Pancreas (tissue), 10 donors: ENCODE data around the gene MEOX2. TPM values are rescaled to one million over a fixed set of nuclear protein-coding genes. Genes with fewer than 3 reads are reported as not detected.

Source experiments
- ATAC-seq, 4 donors: fragments of 200-7000 bp; cut with Tn5 transposase; one replicate each; pipeline versions ENCODE4 v1.8.0 to v1.9.1; 2020; ENCODE audit warnings: mild to moderate bottlenecking in 4 of 4, moderate library complexity in 4 of 4
- DNase-seq, 6 donors: peaks; one replicate each; pipeline ENCODE4 v3.0.0-alpha.2; 2020
- FAIRE-seq: peaks from 2 replicates; lab custom pipeline; 2012; peaks lifted over from hg19 to GRCh38; lab: Jason Lieb, UNC
- H3K27ac ChIP-seq, 4 donors: fragments of 200-600 bp; sonication (generic); 1 replicate in 3 of 4; 2 replicates in 1 of 4; pipeline versions ENCODE4 v1.5.0 to v1.8.0; 2020
- H3K27me3 ChIP-seq, 4 donors: fragments of 200-600 bp; one replicate each; pipeline ENCODE4 v1.8.0; 2021
- H3K36me3 ChIP-seq, 3 donors: fragments of 200-600 bp; sonication (generic) in 1 of 3; one replicate each; pipeline versions ENCODE4 v1.5.0 to v1.8.0; 2020 to 2021
- H3K4me1 ChIP-seq, 3 donors: fragments of 200-600 bp; one replicate each; pipeline ENCODE4 v1.8.0; 2021
- H3K4me3 ChIP-seq, 4 donors: fragments of 200-600 bp; sonication (generic) in 2 of 4; one replicate each; pipeline versions ENCODE4 v1.5.0 to v1.8.0; 2020 to 2021
- H3K9me3 ChIP-seq, 4 donors: fragments of 200-600 bp; one replicate each; pipeline ENCODE4 v1.8.0; 2021
- CTCF ChIP-seq, 4 donors: fragments of 200-600 bp; sonication (generic) in 3 of 4; IDR thresholded peaks; one replicate each; pipeline versions ENCODE4 v1.5.0 to v1.8.0; 2021; ENCODE audit warnings: antibody characterized with exemption in 4 of 4
- WGBS, 2 donors: extraction: QIAGEN DNeasy Blood & Tissue Kit; methylation state at CpG; one replicate each; pipeline ENCODE4 v1.1.7; 2013; 5-methylcytosine and 5-hydroxymethylcytosine counted together
- intact Hi-C, 3 donors: fragments of 100-400 bp; cut with DNase I; formaldehyde crosslinking; loops; one replicate each; pipeline versions ENCODE4 v1.11.1 to v1.14.2; 2022
- polyA plus RNA-seq, 2 donors: library from polyadenylated mRNA; stranded (reverse); fragments of 200-250 nt; gene quantifications; one replicate each; pipeline ENCODE4 v1.2.3, GENCODE V29; 2013
- total RNA-seq, 6 donors: library from RNA; stranded (reverse); fragmentation: NEBNext Ultra II Directional in 4 of 6; extraction: Animal tissue kit (Norgen Biotek cat#: 25700) in 4 of 6; gene quantifications; one replicate each; pipeline versions ENCODE4 v1.2.1 to v1.2.4, GENCODE V29; 2021 to 2023
- donor health status: healthy with polysubstance abuse.
- donor health status: DM: no; HTN: no; CAD: no; lungs with moderate emphysema.
- donor health status: DM: no; HTN: no; CAD: no.
- donor health status: control.
- donor health status: control.
- donor health status: Bipolar disorder and iron deficiency.
- donor health status: DM: yes; HTN: yes; CAD: no.
- donor health status: DM: no; HTN: no; CAD: no.
- donor health status: DM: no; HTN: no; CAD: no.
- donor health status: DM: yes; HTN: yes; CAD: no.

The MEOX2 gene
- total RNA-seq (1 to 10 TPM in 3 of 6 donors, under 1 TPM in 3; 0.24 to 2.9 (median 0.91) TPM), polyA plus RNA-seq (1 to 10 TPM; 1.2 to 1.3 TPM)

DNA sequence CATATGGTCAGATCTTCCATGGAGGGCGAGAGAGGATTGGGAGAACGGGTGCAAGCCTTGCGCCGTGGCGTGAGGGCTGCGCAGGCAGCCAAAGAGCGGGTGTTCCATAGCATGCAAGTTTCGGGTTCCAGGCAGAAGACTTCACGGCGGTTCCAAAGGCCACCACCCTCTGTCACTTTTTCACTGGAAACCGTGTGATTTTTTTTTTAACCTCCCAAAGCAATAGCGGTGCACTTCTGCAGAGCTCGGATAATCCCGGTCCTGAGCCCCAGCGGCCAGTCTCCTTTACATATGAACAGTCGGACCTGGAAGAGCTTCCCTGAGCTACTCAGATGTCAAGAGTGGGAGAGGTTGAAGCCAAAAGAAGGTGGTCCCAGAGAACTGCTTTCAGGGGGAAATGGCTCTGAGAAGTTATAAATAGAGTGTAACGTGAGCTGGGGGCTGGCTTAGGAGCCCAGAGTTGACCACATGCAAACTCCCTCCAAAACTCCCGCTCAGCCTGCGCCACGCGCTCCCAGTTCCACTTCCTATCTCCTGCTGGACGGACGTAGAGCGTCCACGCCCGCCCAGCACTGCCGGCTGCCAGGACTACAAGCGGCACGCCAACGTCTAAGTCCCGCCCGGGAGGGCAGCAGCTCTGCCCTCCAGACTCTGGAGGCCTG, at the start of gene MEOX2:
Gene MEOX2, minus strand, starts transcription at position 389 of the 662 bp plus-strand sequence. Its CDS starts 281 bp downstream, at position 108.
- Histone ChIP-seq H3K27ac (peak within 1 kb of the TSS in 1 of 4 donors; percentile 35), H3K4me3 (peak within 1 kb of the TSS in 3 of 4 donors; percentile 5 to 35 (median 13)), H3K27me3 (peaks cover 0 to 47% (median 9%) of the 10 kb centered on the region in 4 donors), H3K9me3 (no peaks in the 10 kb centered on the region), H3K36me3 (no peaks in the 10 kb centered on the region), H3K4me1 (no peaks in the 10 kb centered on the region)
- 1 to 2% methylated on average over 32 of the region's 32 CpGs for WGBS, 2 donors
- FAIRE-seq: no peak
- DNase-seq: peak in 5 of 6 donors; percentile 4 to 64 (median 30)
- intact Hi-C loops: no loop called here
- peak in 3 of 4 donors; percentile 68 to 76 (median 70) for ATAC-seq
- no peak for TF ChIP-seq CTCF (IDR thresholded peaks at IDR 0.05)

- no peaks in the 10 kb centered on the region for H3K4me1 ChIP-seq
- no peak for DNase-seq
- no peak overlapping the region for H3K4me3 ChIP-seq
- no peaks in the 10 kb centered on the region for H3K36me3 ChIP-seq
- ATAC-seq: no peak
- H3K9me3 ChIP-seq: no peaks in the 10 kb centered on the region
- no peak overlapping the region for H3K27ac ChIP-seq
- no peaks in the 10 kb centered on the region for H3K27me3 ChIP-seq
- no peak for TF ChIP-seq CTCF (IDR thresholded peaks at IDR 0.05)
- intact Hi-C loops: loop anchor here in 1 of 3 donors (10.0 kb wide), 1 partner anchor 405 kb away; no protein-coding TSS in a partner anchor
- FAIRE-seq: no peak
These were observed 43.3 kb upstream of the MEOX2 start for GRCh38 chr7:15729746-15730145.

DNA sequence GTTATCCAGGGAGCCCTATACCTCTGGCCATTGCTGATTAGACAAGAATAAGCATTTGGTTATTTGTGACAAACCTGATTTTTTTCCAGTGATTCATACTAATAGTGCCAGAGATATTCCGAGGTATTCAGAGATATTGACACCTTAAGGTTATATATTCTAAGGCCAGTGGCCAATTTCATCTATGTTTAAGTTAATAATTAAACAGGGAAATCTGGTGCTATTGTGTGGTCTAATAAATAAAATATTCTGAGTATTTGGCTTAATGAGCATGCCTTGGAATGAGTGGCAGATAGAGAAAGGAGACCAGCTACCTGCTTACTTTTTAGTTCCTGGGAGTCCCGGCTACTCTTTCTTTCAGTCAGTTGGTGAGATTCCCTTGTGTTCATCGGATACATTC, 38.6 kb upstream of the MEOX2 start:
- DNase-seq: no peak
- Histone ChIP-seq H3K4me1 (no peaks in the 10 kb centered on the region), H3K9me3 (no peaks in the 10 kb centered on the region), H3K27ac (no peak overlapping the region), H3K4me3 (no peak overlapping the region), H3K36me3 (no peaks in the 10 kb centered on the region), H3K27me3 (peaks cover 0 to 7% (median 0%) of the 10 kb centered on the region in 4 donors)
- TF ChIP-seq CTCF (IDR thresholded peaks at IDR 0.05): no peak
- ATAC-seq: peak in 1 of 4 donors; percentile 47
- FAIRE-seq: no peak
- WGBS, 2 donors: 32 to 41% methylated on average over 3 of the region's 3 CpGs
- intact Hi-C loops: loop anchor here in 1 of 3 donors (10.0 kb wide), 1 partner anchor 400 kb away; no protein-coding TSS in a partner anchor

- no peak for ATAC-seq
- no peak for FAIRE-seq
- no peaks in the 10 kb centered on the region for H3K4me1 ChIP-seq
- intact Hi-C loops: loop anchor here in 1 of 3 donors (10.0 kb wide), 1 partner anchor 399 kb away; no protein-coding TSS in a partner anchor
- peaks cover 0 to 7% (median 0%) of the 10 kb centered on the region in 4 donors for H3K27me3 ChIP-seq
- no peak overlapping the region for H3K4me3 ChIP-seq
- no peak overlapping the region for H3K27ac ChIP-seq
- H3K36me3 ChIP-seq: no peaks in the 10 kb centered on the region
- no peak for DNase-seq
- no peak for TF ChIP-seq CTCF (IDR thresholded peaks at IDR 0.05)
- H3K9me3 ChIP-seq: no peaks in the 10 kb centered on the region
These were observed 37.4 kb upstream of the MEOX2 start for GRCh38 chr7:15723841-15724240.
